Midbrain (tissue), 1 donor: ENCODE data around the gene KLHL17.

Experiments
- DNase-seq: peaks from one replicate; lab custom pipeline; 2025; lab: John Stamatoyannopoulos, UW

Gene KLHL17

DNA sequence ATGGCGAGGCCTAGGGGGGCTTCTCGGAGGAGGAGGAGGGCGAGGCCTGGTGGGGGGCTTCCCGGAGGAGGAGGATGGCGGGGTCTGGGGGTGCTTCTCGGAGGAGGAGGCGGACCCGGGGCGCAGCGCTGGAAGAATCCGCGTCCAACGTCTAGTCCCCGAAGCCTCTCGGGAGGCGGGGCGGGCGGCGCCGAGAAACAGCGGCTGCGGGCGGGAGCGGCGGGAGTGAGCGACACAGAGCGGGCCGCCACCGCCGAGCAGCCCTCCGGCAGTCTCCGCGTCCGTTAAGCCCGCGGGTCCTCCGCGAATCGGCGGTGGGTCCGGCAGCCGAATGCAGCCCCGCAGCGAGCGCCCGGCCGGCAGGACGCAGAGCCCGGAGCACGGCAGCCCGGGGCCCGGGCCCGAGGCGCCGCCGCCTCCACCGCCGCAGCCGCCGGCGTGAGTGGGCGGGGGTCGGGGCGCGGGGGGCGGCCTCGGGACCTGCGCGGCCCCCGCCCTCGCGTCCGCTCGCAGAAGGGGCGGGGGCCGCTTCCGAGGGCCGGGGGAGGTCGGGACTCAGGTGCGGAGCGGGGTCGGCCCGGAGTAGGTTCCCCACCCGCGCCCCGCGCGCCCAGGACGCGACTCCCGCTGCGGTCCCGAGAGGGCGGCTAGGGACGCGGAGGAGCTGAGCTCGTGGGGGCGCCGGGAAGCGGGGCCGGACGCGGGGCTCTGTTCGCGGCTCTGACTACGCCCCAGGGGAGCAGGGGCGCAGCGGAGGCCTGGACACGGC is at the start of gene KLHL17:
Gene KLHL17 (plus strand): TSS at position 222 of the 769 bp plus-strand sequence. CDS start 110 bp downstream, at position 332.
- DNase-seq, result peak; percentile 61

DNA sequence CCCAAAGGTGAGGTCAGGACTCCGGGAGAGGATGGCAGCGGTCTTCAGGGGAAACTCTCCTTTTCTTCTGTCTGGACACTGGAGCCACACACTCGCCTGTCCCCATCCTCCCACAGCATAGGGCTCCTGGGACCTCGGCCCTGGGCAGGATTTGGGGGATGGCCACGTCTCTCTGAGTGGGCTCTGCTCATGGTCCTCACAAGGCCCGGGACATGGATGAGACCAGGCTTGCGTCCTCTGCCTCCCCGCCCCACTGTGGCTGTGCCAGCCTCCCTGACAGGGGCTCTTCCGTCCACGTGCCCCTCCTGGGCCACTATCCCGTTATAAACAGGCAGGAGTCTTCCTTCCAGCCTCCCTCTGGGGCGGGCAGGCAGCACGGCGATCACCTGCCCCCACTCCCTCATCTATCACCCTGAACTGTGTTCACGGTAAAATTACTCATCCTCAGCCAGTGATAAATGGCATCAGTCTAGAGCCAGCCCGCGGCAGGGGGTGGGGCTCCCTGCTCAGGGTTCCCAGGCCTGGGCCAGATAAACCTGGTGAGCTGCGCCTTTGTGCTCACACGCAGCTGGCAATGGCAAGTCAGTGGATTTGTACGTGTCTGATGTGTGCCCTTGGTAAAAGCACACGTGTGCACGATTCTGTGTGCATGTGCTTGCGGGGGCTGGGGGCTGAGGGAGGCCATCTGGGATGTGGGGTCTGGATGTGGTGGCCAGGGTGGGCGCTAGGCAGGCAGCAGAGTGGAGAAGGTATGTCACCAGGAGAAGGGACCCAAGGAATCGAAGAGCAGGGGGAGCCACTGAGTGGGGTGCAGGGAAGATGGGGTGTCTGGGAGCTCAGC is 49.3 kb upstream of the KLHL17 start:
- DNase-seq, result no peak

- DNase-seq, result no peak
Observed at GRCh38 chr1:911875-912739, 48.3 kb upstream of the KLHL17 start.

- no peak for DNase-seq
Observed at GRCh38 chr1:912740-913301, 47.6 kb upstream of the KLHL17 start.

DNA sequence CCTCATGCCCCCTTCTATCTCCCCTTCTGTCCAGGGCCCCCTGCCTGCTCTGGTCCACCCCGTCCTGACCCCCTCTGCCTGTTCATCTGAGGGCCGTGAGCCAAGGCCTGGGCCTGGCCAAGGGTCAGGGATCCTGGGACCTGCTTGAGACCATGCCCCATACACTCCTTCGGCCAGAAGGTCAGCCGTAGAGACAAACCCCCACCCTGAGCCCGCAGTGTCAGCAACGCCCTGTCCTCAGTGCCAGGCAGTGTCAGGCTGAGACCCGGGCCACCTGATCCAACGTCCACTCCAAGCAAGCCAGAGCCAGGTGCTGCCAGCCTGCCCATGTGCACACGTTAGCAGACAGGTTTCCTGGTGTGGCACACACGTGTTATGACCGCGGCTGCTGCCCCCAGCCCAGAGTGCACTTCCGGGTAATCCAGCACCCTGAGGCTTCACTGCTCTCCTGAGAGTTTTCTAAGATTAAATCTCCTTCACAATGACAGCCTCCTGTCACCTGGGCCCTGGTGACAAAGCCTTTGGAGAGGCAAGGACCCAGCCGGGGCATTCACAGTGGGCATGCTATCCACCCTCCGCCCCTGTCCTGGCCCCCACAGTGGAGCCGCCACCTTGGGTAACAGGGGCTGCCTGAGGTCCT is 46.8 kb upstream of the KLHL17 start:
- DNase-seq, result no peak

GRCh38 chr1:914131-914890 is 46.1 kb upstream of the KLHL17 start:
- no peak for DNase-seq

DNA sequence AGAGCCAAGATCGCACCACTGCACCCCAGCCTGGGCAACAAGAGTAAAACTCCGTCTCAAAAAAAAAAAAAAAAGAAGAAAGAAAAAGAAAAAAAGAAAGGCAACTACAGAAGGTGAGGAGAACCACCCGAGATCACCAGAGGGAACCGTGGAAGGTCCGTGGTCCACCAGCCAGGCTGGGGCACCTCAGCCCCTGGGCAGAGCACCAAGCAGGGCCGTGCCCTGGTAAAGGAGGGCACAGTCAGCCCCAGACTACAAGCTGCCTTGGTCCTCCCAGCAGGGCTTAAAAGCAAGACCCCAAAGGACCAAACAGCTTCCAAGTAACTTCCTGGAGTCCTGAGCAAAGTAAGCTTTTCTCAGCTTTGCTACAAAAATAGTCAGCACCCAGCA is 45.5 kb upstream of the KLHL17 start:
- no peak for DNase-seq

GRCh38 chr1:915295-916172 is 44.9 kb upstream of the KLHL17 start:
- no peak for DNase-seq

GRCh38 chr1:916173-917075 is 44.0 kb upstream of the KLHL17 start:
- no peak for DNase-seq

DNA sequence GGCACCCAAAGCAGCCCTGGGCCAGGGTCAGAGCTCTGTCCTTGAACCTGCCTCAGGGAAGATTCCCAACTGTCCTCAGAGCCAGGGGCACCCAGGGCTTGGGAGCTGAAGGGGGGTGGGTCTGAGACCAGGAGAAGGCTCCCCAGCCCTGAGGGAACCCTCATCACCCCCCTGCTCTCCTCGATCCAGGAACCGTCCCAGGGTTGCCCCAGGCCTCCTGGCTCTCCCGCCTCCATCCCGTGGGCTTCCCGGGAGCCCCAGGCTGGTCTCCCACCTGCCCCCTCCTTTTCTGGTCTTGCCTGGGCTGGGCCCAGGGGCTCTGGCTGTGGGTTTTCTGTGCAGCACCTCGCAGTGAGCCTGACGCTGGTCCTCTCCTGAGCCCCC is 43.3 kb upstream of the KLHL17 start:
- DNase-seq, result no peak

DNA sequence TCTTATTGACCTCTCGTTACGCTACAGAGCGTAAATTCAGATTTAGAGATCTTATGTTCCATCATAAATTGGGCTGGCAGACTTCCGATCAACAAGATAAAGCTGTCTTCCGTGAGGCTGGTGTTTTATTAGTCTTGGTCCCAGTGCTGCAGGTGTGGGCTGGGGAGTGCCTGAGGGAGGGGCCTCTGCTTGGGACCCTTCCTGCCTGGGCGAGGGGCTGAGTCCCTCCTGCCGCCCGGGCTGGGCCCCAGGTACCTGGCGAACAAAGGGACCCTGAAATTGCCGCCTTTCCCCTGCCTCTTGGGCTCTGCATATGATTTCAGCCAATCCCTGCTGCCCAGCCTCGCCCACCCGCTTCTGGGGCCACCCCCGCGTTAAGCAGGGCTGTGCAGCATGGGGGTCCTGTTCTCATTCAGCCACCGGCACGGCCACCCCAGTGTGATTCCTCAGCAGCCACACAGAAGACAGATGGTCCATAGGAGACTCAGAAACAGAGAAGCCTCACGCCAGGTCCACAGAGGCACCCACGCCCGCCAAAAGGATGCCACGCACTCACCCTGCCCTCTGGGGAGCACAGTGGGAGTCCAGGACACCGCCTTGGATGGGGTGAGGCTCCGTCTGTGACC is 42.8 kb upstream of the KLHL17 start:
- DNase-seq, result no peak

GRCh38 chr1:918353-918752 is 42.0 kb upstream of the KLHL17 start:
- no peak for DNase-seq

DNA sequence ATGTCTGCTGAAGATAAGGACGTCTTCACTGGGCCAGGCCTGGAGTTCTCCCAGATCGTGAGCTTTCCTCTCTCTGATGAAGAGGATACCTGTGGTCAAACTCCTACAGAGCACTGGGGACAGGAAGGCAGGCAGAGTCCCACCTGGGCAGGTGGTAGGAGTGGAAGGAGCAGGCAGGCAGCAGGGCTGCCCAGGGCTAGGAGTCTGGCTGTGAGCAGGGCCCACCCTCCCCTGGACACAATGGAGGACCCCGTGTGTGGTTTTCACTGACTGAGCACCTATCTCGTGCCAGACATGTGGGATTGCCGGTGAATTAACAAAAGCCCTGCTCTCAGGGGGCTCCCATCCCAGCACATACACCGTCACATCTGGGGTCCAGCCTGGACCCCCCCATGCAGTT is 41.5 kb upstream of the KLHL17 start:
- DNase-seq, result no peak

- DNase-seq, result no peak
Observed at GRCh38 chr1:919271-919872, 41.0 kb upstream of the KLHL17 start.

GRCh38 chr1:920010-920409 is 40.4 kb upstream of the KLHL17 start:
- DNase-seq, result no peak

DNA sequence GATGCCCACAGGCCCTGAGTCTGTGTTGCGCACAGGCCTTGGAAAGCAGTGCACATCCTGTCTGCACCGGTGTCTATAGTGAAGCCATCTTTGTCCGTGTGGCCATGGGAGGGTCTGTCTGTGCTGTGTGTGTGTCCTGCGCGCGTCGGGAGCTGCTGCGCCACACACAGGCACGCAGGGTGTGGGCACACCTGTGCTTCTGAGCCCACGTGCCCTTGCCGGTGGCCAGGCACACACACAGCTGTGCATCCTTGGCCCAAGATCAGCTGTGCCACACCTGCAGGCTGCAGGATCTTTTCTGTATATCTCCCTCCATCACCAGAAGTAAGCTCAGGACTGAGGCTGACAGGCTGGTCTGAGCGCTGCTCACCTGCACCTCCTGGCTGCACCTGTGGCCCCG is 39.9 kb upstream of the KLHL17 start:
- no peak for DNase-seq

- DNase-seq, result peak; percentile 79
Observed at GRCh38 chr1:921011-921837, 39.2 kb upstream of the KLHL17 start.
